Pulmonary artery endothelial cell (primary cell): Measurements from ENCODE around the gene VPS72. TPM values are rescaled to one million over a fixed set of nuclear protein-coding genes. Genes with fewer than 3 reads are reported as not detected.
A peak's percentile ranks its signal among the peaks of the same experiment; 100 is the strongest.

Experiments
- DNase-seq: peaks from one replicate; pipeline ENCODE4 v3.0.0-alpha.2; 2011; ENCODE audit warnings: low read depth, low spot score
- total RNA-seq: library from RNA; depleted of rRNA; stranded (reverse); fragments of >200 nt; gene quantifications from 2 replicates; pipeline ENCODE4 v1.2.3, GENCODE V29; 2014

The VPS72 gene
- total RNA-seq, 1 donor from 2014 or later, result 65.7 TPM

DNA sequence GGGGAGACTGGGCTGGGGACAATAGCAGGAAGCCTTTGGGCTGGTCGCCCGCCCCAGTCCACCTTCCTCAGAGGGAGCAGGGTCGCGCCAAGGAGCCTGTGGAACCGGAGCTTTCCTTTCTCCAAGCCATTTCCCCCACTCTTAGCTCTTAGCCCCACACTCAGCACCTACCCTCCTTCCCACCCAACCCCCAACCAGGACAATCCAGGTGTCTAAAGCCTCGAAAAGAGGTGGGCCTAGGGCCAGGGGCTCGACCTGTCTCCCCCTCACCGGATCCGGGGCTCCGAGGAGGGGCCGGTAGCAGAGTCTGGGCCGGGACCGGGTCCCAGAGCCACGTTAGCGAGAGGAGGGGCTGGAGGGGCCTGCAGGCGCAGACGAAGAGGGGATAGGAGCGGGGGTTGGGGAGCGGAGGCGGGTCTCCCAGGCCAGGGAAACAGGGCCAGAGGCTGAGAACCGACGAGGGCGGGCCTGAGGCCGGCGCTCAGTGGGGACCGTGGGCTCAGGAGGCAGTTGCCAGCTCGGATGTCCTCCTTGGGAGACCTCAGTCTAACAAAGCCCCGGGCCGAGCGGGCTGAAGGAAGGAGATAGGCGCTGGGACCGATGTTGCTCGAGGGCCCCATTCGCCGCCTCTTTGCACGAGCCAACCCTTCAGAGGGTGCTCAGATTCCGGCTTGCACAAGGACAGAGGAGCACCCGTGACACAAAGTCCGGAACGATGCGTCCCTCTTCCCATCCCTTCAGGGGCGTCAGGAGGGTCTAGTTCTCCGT is 44.5 kb downstream of the VPS72 start:
- DNase-seq, result no peak

DNA sequence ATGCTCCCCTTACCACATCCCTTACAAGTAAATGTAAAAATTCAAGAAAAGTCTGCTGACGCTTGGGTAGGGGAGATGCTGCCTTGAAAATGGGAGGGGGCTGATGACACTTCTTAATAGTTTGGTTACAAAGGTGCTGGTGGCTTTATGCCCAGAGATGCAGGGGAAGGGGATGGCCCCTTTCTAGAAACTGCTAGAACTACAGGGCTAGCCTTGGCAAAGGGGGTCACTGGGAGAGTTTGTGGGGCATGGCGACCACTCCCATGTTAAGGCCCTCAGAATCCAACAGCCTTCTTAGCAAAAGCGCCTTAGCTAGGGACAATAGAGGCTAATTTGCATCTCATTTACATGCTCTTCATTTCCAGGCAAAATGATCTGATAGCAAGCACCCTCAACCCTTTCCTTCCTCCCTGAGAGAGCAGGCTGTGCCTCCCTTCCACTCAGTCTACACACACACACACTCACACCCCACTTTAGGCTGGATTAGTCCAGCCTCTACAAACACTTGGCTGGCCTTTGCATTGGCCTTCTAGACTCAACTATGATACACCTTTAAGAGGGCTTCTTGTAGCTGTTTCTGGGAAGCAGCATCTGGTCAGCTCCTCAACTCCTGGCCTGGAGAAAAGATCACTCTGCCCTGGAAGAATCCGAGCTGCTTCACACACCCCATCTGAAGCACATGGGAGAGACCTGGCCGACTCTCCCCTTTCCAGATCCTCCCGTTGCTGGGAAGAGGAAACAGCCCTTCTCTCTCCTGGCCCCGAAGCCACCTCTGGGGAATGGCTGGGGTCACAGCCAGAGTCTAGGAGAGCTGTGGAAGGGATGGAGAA is 45.3 kb downstream of the VPS72 start:
- no peak for DNase-seq

DNA sequence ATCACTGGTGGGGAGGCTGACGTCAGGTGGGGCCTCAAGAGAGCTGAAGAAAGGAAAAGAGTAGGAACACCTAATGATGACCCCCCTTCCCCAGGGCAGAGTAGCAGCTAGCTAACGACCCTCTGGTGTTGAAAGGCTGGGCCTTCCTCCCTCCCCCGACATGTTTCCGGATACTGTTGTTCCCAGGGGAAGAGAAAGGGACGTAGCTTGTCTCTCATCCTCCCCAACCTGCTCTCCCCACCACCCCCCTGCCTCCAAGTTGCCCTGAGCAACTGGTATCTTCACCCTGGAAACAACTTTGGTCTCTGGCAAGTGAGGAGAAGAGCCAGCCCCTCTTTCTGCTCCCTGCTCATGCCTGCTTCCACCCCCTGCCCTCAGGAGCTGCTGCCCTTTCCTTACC is 46.0 kb downstream of the VPS72 start:
- no peak for DNase-seq

DNA sequence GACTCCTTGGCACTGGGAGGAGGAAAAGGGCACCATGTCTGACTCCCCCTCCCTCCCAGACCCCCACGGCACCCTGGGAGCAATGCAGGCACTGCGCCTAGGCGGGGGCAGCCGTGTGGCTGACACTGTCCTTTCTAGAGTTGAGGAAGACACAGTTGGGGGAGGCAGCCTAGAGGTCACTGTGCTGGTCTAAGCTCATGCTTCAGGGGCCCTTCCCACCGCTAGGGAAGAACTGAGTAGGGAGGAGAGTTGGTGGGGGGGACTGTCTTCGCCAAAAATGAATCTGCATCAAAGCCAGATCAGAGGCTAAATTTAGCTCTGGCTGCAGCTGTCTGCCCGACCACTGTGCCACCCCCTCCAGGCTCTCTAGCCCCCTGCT is 47.0 kb downstream of the VPS72 start:
- DNase-seq, result no peak

DNA sequence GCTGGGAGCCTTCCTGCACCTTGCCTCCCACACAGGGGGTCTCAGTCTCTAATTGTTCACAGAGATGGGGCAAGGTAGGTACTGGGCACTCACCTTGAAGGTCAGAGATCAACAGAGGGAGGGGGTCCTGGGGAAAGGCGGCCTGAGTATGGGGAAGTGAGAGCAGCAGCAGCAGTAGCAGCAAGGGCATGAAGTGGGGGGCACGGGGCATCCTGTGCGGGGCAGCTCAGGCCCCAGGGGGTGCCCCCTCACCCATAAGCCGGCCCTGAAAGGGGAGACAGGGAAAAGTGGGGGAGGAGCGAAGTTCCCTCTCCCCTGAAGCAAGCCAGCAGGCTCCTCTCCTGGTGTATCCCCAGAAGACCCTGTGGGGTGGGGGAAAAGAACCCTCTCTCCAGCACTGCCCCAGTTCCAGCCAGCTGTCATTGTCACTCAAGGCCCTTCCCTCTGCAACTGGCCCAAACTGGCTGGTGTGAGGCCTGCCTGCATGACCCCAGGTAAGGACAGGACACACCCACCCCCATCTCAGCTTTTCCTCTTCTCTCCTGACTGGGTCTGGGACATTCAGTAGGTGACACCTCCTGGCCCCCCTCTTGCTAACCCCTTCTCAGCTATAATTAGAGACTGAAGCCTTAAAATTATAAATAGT is 47.5 kb downstream of the VPS72 start:
- DNase-seq, result no peak

DNA sequence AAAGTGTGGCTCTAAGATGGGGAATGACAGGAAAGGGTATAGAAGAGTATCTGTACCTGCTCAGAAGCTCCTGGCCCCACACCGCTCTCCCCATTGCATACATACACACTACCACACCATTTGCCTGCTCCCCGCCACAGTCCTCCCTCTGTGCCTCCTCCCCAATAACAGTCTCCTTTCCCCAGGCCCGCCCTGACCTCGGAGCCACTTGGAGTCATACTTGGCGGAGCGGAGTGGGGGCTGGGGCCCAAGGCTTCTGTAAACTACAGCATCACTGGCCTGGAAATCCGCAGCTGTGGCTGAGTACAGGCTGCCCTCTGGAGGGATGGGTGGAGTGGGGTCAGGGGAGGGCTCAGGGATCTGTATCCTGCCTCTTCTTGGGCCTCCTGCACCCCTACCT is 52.2 kb downstream of the VPS72 start:
- DNase-seq, result no peak

DNA sequence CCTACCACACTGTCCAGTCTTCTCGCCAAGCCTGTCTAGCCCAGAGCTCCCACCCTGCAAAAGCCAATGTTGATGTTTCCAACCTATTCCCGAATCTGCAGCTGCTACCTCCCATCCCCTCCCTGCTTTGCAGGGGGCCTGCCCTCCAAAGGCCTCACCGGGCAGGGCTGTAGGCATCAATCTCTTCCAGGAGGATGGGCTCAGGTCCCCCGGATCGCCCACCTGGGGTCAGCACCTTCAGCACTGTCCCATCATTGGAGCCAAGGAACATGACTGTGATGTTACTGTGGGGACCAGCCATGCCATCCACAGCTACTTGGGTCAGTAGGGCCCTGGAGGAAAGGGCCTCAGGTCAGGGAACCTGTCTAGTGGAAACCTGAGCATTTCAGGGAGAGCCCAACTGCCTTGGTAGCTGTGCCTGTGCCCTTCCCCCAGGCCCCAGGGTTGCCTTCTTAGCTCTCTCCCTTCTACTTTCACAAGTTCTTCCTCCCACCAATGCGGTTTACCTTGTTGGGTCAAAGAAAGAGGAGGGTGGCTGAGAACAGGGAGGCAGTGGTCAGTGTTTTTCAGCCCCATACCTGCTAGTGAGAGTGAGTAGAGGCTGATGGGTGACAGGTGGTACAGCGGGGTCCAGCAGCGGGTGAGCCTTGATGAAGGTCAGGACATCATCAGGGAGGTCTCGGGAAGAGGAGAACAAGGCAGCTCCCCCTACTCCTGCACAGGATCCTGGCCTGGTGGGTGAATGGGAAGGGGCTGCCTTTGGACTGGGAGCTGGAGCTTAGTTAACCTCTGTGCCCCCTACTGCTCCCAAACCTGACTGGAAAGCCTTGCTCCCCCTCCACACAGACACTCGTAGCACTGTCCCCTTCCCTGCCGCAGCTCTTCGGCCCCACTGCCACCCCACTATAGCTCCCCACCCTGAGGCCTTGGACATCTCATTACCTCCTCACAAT is 54.3 kb downstream of the VPS72 start:
- DNase-seq, result no peak

DNA sequence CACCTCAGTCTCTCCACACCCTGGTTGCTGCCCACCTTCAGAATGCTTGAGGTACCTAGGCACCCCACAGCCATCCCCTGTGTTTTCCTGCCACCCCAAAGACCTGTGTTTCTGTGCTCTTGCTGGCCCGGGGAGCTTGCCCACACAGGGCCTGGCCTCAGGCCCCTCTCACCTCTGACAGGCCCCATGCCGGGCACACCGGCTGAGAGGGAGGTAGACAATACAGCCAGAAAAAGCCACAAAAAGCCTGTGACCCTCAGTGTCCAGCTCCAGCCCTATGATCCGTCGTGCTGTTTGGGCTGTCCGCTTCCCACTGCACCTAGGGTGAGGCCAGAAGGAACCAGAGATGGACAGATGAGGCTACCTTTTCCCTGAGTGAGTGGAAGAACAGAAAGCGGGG is 55.0 kb downstream of the VPS72 start:
- DNase-seq, result no peak

DNA sequence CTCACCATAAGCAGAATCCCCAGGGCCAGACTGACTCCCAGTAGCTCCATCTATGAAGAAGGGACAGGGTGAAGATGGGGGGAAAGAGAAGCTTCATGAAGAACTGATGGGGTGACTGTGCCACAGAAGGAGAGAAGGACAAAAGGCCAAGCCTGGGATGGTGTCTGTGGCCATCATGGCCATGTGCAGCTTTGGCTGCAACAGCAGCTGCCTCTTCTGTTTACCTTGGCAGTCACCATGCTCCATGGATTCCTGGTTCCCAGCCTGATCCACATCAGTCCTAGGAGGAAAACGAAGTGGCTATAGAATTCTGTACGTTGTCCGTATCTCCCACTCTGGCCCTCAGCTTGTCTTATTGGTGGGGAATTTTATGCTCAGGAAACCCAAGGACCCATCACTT is 55.6 kb downstream of the VPS72 start:
- DNase-seq, result no peak

DNA sequence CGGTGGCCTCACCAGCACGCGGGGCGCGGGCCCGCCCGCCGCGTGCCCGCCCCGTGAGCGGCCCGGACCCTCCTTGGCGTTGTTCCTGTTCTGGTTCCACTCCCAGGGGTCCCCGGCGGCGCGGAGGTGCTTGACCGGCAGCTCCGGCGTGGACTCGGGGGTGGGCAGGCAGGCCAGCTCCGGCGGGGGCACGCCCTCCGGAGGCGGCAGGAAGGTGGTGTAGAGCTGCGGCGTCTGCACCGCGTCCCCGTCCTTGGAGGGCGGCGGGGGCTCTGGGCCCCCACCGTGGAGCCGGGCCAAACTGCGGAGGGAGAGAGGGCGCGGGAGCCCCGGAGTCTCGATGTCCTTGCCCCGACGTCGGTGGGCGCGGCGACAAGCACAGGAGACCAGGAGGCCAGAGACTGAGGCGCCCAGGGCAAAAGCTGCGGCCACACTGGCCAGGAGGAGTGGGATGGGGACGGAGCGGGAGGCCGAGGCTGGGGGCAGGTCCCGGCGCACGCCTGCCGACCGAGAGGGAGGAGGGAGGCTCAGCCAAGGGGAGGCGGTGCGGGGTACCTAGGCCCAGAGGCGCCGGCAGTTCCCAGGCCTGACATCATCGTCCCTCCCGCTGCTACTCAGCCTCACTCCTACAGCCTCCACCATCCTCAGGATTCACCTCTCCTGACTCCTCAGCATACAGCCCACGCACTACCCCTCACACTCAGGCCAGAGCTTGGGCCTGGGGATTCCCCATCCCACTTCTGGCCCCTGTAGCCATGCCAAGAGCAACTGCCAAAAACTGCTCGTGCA is 56.8 kb downstream of the VPS72 start:
- no peak for DNase-seq

DNA sequence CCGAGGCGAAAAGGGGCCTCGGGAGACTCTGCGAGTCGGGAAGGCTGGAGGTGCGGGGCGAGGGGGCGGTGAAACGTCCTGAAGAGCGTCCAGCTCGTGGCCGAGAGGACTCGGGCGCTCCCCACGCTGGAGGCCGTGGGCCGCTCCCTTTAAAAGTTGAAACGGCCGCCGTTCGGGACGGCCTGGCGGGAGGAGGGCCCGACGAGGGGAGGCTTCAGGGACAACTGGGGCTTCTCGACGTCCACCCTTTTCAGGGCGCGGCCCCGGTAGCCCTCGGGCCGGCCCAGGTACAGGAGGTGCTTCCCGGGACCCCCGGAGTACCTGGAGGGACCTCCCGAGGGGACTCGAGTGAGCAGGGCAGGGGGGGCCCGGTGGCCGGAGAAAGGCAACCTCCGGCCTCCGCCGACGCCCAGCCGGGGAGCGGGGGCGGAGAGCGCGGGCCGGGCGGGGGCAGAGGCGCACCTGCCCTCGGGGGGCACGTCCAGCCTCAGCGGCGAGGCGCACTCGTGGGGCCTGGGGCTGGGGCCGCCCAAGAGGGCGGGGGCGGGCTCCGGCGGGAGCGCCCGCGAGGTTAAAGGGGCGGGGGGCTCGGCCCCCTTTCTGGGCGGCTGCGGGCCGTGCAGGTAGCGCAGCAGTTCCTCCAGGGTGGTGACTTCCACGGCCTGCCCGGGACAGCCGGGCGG is 57.5 kb downstream of the VPS72 start:
- no peak for DNase-seq

DNA sequence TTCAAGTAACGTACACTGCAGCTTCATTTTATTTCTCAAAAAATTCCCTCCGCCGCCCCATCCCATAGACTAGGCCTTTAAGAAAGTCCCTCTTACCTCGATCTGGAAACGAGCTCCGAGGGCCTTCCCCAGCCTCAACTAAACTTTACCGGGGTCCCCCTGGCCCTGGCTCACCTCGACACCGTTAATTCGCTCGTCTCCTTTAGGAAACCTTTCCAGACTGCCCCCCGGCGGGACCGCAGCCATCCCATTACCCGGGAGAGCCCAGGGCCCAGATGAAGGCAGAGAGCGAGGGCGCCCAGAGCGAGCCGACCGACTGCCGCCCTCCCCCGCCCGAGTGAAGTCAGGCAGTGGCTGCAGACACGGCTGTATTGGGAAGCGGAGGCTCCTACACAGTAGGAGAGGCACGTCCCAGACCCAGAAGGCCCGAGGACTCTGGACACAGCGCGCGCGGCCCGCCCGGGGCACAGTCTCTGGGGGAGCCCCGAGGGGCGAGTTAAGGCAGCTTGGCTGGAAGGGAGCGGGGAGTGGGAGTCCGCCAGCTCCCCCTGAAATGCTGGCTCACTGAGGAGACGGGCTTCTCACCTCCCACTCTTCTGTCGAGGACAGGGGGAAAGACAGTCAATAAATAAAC is 58.2 kb downstream of the VPS72 start:
- DNase-seq, result no peak

DNA sequence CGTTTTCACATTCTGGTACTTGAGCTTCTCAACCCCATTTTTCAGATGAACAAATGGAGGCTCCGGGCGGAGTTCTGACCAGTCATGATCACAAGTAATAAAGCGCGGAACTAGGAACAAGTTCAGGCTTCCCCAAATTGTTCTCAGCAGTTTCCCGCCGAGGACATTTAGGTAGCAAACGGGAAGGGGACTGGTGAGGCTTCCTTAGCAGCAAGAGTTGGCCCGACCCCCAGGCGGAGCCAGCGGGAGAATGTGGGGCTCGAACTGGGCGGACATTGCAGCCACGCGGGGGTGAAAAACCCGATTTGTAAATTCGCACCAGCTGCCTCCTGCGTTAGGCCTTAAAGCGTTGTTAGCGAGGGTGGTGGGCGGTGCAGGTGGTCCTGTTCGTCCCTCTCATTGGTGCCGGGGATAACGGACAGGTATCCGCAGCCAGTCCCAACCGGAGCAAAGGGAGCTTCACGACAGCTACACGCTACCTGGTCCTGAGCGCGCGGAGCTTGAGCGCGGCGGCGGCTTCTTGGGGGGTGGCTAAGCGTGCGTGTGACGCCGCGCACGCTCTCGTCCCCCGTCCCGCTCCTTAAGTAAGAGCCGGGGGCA is 58.9 kb downstream of the VPS72 start:
- peak; percentile 30 for DNase-seq

DNA sequence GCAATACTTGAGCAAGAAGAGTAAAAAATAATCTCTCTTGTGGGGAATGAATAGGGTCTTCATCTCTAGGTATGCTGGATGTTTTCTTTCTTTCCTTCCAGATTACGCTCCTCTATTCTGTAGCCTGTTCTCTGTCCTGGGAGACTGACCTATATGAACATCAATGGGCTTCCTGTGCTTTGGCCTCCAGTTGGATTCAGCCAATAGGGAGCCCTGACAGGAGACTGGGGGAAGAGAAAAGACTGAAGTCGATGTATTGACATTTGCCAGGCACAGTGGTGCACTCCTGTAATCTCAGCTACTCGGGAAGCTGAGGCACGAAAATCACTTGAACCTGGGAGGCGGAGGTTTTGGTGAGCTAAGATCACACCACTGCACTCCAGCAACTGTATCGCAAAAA is 61.2 kb downstream of the VPS72 start:
- no peak for DNase-seq

Other genes starting within 250 kb of the VPS72 start
- 87.4 and 121 TPM in 2 replicates for gene CERS2, start 215.4 kb downstream of the VPS72 start, total RNA-seq
- gene ANXA9, start 207.9 kb downstream of the VPS72 start, total RNA-seq, result not detected in 2 replicates
- gene MINDY1, start 183.3 kb downstream of the VPS72 start, total RNA-seq, result 8.9 and 12.0 TPM in 2 replicates
- 4.1 and 7.7 TPM in 2 replicates for gene PRUNE1, start 181.7 kb downstream of the VPS72 start, total RNA-seq
- gene BNIPL, start 153.6 kb downstream of the VPS72 start, total RNA-seq, result 0.07 and 0.11 TPM in 2 replicates
- gene C1orf56, start 142.4 kb downstream of the VPS72 start, total RNA-seq, result 1.1 and 1.4 TPM in 2 replicates
- 59.9 and 70.5 TPM in 2 replicates for gene CDC42SE1, start 130.6 kb downstream of the VPS72 start, total RNA-seq
- 4.3 and 4.9 TPM in 2 replicates for gene MLLT11, start 129.8 kb downstream of the VPS72 start, total RNA-seq
- 6.4 and 9.8 TPM in 2 replicates for gene GABPB2, start 119.4 kb downstream of the VPS72 start, total RNA-seq
- 5.3 and 19.5 TPM in 2 replicates for gene SEMA6C, start 43.6 kb downstream of the VPS72 start, total RNA-seq
- gene TNFAIP8L2, start 33.5 kb downstream of the VPS72 start, total RNA-seq, result 0.13 and 0.35 TPM in 2 replicates
- 3.1 and 5.6 TPM in 2 replicates for gene LYSMD1, start 24.3 kb downstream of the VPS72 start, total RNA-seq
- gene SCNM1, start 24.1 kb downstream of the VPS72 start, total RNA-seq, result 30.2 and 37.2 TPM in 2 replicates
- not detected in 2 replicates for gene TMOD4, start 14.2 kb downstream of the VPS72 start, total RNA-seq
- gene PIP5K1A, start 8.4 kb upstream of the VPS72 start, total RNA-seq, result 61.1 and 73.7 TPM in 2 replicates
- gene PSMD4, start 64.5 kb upstream of the VPS72 start, total RNA-seq, result 263 and 288 TPM in 2 replicates
- 6.2 and 6.9 TPM in 2 replicates for gene ZNF687, start 92.1 kb upstream of the VPS72 start, total RNA-seq
- 39.4 and 50.7 TPM in 2 replicates for gene PI4KB, start 137.2 kb upstream of the VPS72 start, total RNA-seq
- gene RFX5, start 157.1 kb upstream of the VPS72 start, total RNA-seq, result 51.0 and 68.5 TPM in 2 replicates
- gene SELENBP1, start 182.5 kb upstream of the VPS72 start, total RNA-seq, result 9.4 and 11.7 TPM in 2 replicates
- gene PSMB4, start 209.4 kb upstream of the VPS72 start, total RNA-seq, result 482 and 509 TPM in 2 replicates